ENCODE measurements around the gene PLXNB3. TPM values are rescaled to one million over a fixed set of nuclear protein-coding genes. Genes with fewer than 3 reads are reported as not detected.
A peak's percentile ranks its signal among the peaks of the same experiment; 100 is the strongest.

Gene PLXNB3
- total and polyA plus RNA-seq, 2 of the 13 experiments (the other 11 are each of a cell fraction or from before 2014, with no cell fraction given), result 3.0 to 6.9 TPM

- TF ChIP-seq SOX6 (IDR thresholded peaks at IDR 0.05) (no peak), SOX6 (CRISPR knock-in tag; IDR thresholded peaks at IDR 0.05) (peak; percentile 10; the same call in 1 of the 2 replicates), IKZF5 (CRISPR knock-in tag; IDR thresholded peaks at IDR 0.05) (peak; percentile 43; the same call in 1 of the 2 replicates), RBM39 (IDR thresholded peaks at IDR 0.05; ENCODE audit: low read depth, low read length, poor library complexity, severe bottlenecking) (peak; percentile 23), TAF1 (CRISPR knock-in tag; IDR thresholded peaks at IDR 0.05) (peak; percentile 85), DPF2 (CRISPR knock-in tag; IDR thresholded peaks at IDR 0.05; ENCODE audit: borderline replicate concordance, low read depth) (no peak), MXI1 (IDR thresholded peaks at IDR 0.05; ENCODE audit: borderline replicate concordance, low read depth, low read length) (peak; percentile 35; the same call in 1 of the 3 replicates), MYPOP (CRISPR knock-in tag; IDR thresholded peaks at IDR 0.05) (no peak), GABPB1 (CRISPR knock-in tag; IDR thresholded peaks at IDR 0.05) (peak; percentile 88), DR1 (CRISPR knock-in tag; IDR thresholded peaks at IDR 0.05) (peak; percentile 26; the same call in 1 of the 2 replicates), PTBP1 (IDR thresholded peaks at IDR 0.05; ENCODE audit: low read depth, low read length, poor library complexity, severe bottlenecking) (no peak), POGK (CRISPR knock-in tag; conservative IDR thresholded peaks at IDR 0.05) (0 out of 2 replicates have a peak, but pooled peaks have one; percentile 25), PATZ1 (CRISPR knock-in tag; IDR thresholded peaks at IDR 0.05) (peak; percentile 83), NCOA2 (CRISPR knock-in tag; IDR thresholded peaks at IDR 0.05) (no peak), FOSL2 (CRISPR knock-in tag; IDR thresholded peaks at IDR 0.05) (peak; percentile 32), SAP130 (CRISPR knock-in tag; IDR thresholded peaks at IDR 0.05; ENCODE audit: low read depth) (peak; percentile 81), KLF12 (CRISPR knock-in tag; IDR thresholded peaks at IDR 0.05; ENCODE audit: borderline replicate concordance) (peak; percentile 50; the same call in 1 of the 2 replicates), RARA (CRISPR knock-in tag; IDR thresholded peaks at IDR 0.05) (peak; percentile 25; the same call in 1 of the 2 replicates), POLR2G (IDR thresholded peaks at IDR 0.05; ENCODE audit: low read depth, low read length) (peak; percentile 90), THAP11 (CRISPR knock-in tag; IDR thresholded peaks at IDR 0.05) (peak; percentile 28; the same call in 1 of the 2 replicates), MAZ (IDR thresholded peaks at IDR 0.05; ENCODE audit: borderline replicate concordance, low read depth, low read length) (peak; percentile 38; the same call in 1 of the 2 replicates), MAZ (CRISPR knock-in tag; IDR thresholded peaks at IDR 0.05; ENCODE audit: low read depth) (peak; percentile 49; the same call in 1 of the 2 replicates), ZNF235 (CRISPR knock-in tag; IDR thresholded peaks at IDR 0.05; ENCODE audit: borderline replicate concordance) (no peak)
Measured at GRCh38 chrX:153724252-153725038, 39.6 kb upstream of the PLXNB3 start, which contains the start of the genes ABCD1 and BCAP31 (continued).

Measured in HepG2 (cell line).